IMR-90 (cell line): ENCODE measurements around the gene ZBTB40. TPM values are rescaled to one million over a fixed set of nuclear protein-coding genes. Genes with fewer than 3 reads are reported as not detected.

Experiments
- ATAC-seq: fragments of 200-7000 bp; cut with Tn5 transposase; 2 replicates; pipeline ENCODE4 v1.9.1; 2020; ENCODE audit warnings: low read depth, mild to moderate bottlenecking, moderate library complexity
- BruUV-seq: library from RNA; stranded (reverse); fragments of 400-500 nt; replicated peaks from 2 replicates; lab custom pipeline; 2021; lab: Mats Ljungman, UMichigan
- CTCF ChIA-PET: fragments of 300-600 bp; formaldehyde crosslinking; extraction: SDS; loops from one replicate; lab custom pipeline; 2021; ENCODE audit warnings: antibody characterized with exemption; lab: Yijun Ruan, JAX
- POLR2A ChIA-PET: fragments of 300-600 bp; sonication (Branson Sonifier 250); formaldehyde crosslinking; loops from one replicate; lab custom pipeline; 2022; ENCODE audit warnings: antibody characterized with exemption; ENCODE audit not compliant: unreplicated experiment; lab: Charles Lee
- DNase-seq: peaks from one replicate; pipeline ENCODE4 v3.0.0; 2013
- H2AFZ ChIP-seq: replicated peaks from 2 replicates; pipeline ENCODE3; 2013; ENCODE audit warnings: low read length, mild to moderate bottlenecking; ENCODE audit not compliant: poor library complexity
- H2AK5ac ChIP-seq: 2 replicates; pipeline ENCODE4 v1.6.1; 2013; ENCODE audit warnings: low read depth, low read length, inconsistent platforms
- H2AK9ac ChIP-seq: replicated peaks from 2 replicates; pipeline ENCODE3; 2013; ENCODE audit warnings: mild to moderate bottlenecking, low read depth, low read length, moderate library complexity; ENCODE audit not compliant: poor library complexity
- H2BK120ac ChIP-seq: 2 replicates; pipeline ENCODE4 v1.6.1; 2013; ENCODE audit warnings: low read depth, low read length, inconsistent platforms
- H2BK15ac ChIP-seq: 3 replicates; pipeline ENCODE4 v1.6.1; 2013; ENCODE audit warnings: low read depth, low read length, inconsistent platforms
- H2BK20ac ChIP-seq: 2 replicates; pipeline ENCODE4 v1.6.1; 2013; ENCODE audit warnings: low read depth, mild to moderate bottlenecking, inconsistent platforms, low read length, moderate library complexity
- H2BK5ac ChIP-seq: 2 replicates; pipeline ENCODE4 v1.6.1; 2013; ENCODE audit warnings: mild to moderate bottlenecking, low read depth, low read length, inconsistent platforms; ENCODE audit not compliant: poor library complexity, severe bottlenecking
- H3K14ac ChIP-seq: replicated peaks from 2 replicates; pipeline ENCODE4 v1.6.1; 2013; ENCODE audit warnings: low read depth, low read length, inconsistent platforms
- H3K18ac ChIP-seq: 2 replicates; pipeline ENCODE4 v1.6.1; 2013; ENCODE audit warnings: low read depth, low read length, control low read depth
- H3K23ac ChIP-seq: 2 replicates; pipeline ENCODE4 v1.6.1; 2013; ENCODE audit warnings: low read depth, low read length, inconsistent platforms
- H3K27ac ChIP-seq: 2 replicates; pipeline ENCODE4 v1.5.1; 2013; ENCODE audit warnings: mild to moderate bottlenecking, control low read depth, low read length; ENCODE audit not compliant: insufficient read depth
- H3K27me3 ChIP-seq: 2 replicates; pipeline ENCODE4 v1.6.1; 2013; ENCODE audit warnings: low read length; ENCODE audit not compliant: control insufficient read depth, insufficient read depth
- H3K36me3 ChIP-seq: 2 replicates; pipeline ENCODE4 v1.6.1; 2013; ENCODE audit warnings: low read length, mixed read lengths; ENCODE audit not compliant: control insufficient read depth, insufficient read depth
- H3K4ac ChIP-seq: 2 replicates; pipeline ENCODE4 v1.6.1; 2013; ENCODE audit warnings: low read depth, low read length, inconsistent platforms
- H3K4me1 ChIP-seq: 2 replicates; pipeline ENCODE4 v1.6.1; 2013; ENCODE audit warnings: low read length, mixed read lengths; ENCODE audit not compliant: control insufficient read depth, insufficient read depth
- H3K4me2 ChIP-seq: 2 replicates; pipeline ENCODE4 v1.6.1; 2013; ENCODE audit warnings: low read depth, mild to moderate bottlenecking, control low read depth, low read length, moderate library complexity
- H3K4me3 ChIP-seq: 2 replicates; pipeline ENCODE4 v1.5.1; 2013; ENCODE audit warnings: low read depth, mild to moderate bottlenecking, control low read depth, low read length, moderate library complexity; ENCODE audit not compliant: insufficient read depth
- H3K56ac ChIP-seq: 2 replicates; pipeline ENCODE4 v1.6.1; 2013; ENCODE audit warnings: low read length, inconsistent platforms; ENCODE audit not compliant: insufficient read depth; ENCODE audit errors: extremely low read depth
- H3K79me1 ChIP-seq, 2 experiments: 2 replicates each; pipeline ENCODE4 v1.6.1; 2013; ENCODE audit warnings: low read length in 2 of 2, inconsistent platforms in 1 of 2, low read depth in 1 of 2
- H3K9ac ChIP-seq: 2 replicates; pipeline ENCODE4 v1.6.1; 2013; ENCODE audit warnings: low read depth, low read length, control low read depth
- H3K9me1 ChIP-seq: 2 replicates; pipeline ENCODE4 v1.6.1; 2013; ENCODE audit warnings: low read length, inconsistent platforms; ENCODE audit not compliant: insufficient read depth
- H3K9me3 ChIP-seq: 2 replicates; pipeline ENCODE4 v1.6.1; 2013; ENCODE audit warnings: low read length; ENCODE audit not compliant: control insufficient read depth, insufficient read depth
- H4K20me1 ChIP-seq: 2 replicates; pipeline ENCODE4 v1.6.1; 2013; ENCODE audit warnings: low read length, inconsistent platforms; ENCODE audit not compliant: insufficient read depth
- H4K5ac ChIP-seq: 2 replicates; pipeline ENCODE4 v1.6.1; 2013; ENCODE audit warnings: mild to moderate bottlenecking, low read depth, low read length, control low read depth
- H4K8ac ChIP-seq, 2 experiments: 2 replicates each; pipeline ENCODE4 v1.6.1; 2013; ENCODE audit warnings: low read depth in 2 of 2, low read length in 2 of 2, control low read depth in 1 of 2, inconsistent platforms in 1 of 2
- H4K91ac ChIP-seq: 2 replicates; pipeline ENCODE4 v1.6.1; 2013; ENCODE audit warnings: low read depth, low read length, inconsistent platforms; ENCODE audit not compliant: insufficient read depth
- BHLHE40 ChIP-seq: fragments of 150-350 bp; IDR thresholded peaks from 2 replicates; pipeline ENCODE4 v1.6.1; 2016; ENCODE audit warnings: mild to moderate bottlenecking, low read depth, low read length
- CEBPB ChIP-seq: IDR thresholded peaks from 2 replicates; pipeline ENCODE4 v1.6.1; 2012; ENCODE audit warnings: low read depth, low read length, improper control_type of control experiment
- CHD1 ChIP-seq: IDR thresholded peaks from 2 replicates; pipeline ENCODE4 v1.6.1; 2012; ENCODE audit warnings: low read depth, low read length, improper control_type of control experiment
- FOS ChIP-seq: fragments of 150-350 bp; IDR thresholded peaks from 2 replicates; pipeline ENCODE4 v1.6.1; 2016; ENCODE audit warnings: low read depth, low read length
- MAFK ChIP-seq: IDR thresholded peaks from 2 replicates; pipeline ENCODE4 v1.6.1; 2012; ENCODE audit warnings: low read depth, low read length, improper control_type of control experiment
- MAZ ChIP-seq: IDR thresholded peaks from 2 replicates; pipeline ENCODE4 v1.6.1; 2012; ENCODE audit warnings: low read depth, mild to moderate bottlenecking, low read length, improper control_type of control experiment, moderate library complexity, borderline replicate concordance
- MXI1 ChIP-seq: IDR thresholded peaks from 2 replicates; pipeline ENCODE4 v1.6.1; 2012; ENCODE audit warnings: low read depth, mild to moderate bottlenecking, low read length, moderate library complexity, borderline replicate concordance
- NFE2L2 ChIP-seq: fragments of 150-350 bp; IDR thresholded peaks from 2 replicates; pipeline ENCODE4 v1.6.1; 2016; ENCODE audit warnings: low read depth, mild to moderate bottlenecking, low read length
- POLR2A ChIP-seq: IDR thresholded peaks from 2 replicates; pipeline ENCODE4 v1.6.1; 2012; ENCODE audit warnings: mild to moderate bottlenecking, low read depth, low read length
- RAD21 ChIP-seq: IDR thresholded peaks from 2 replicates; pipeline ENCODE4 v1.6.1; 2012; ENCODE audit warnings: low read length, improper control_type of control experiment
- RCOR1 ChIP-seq: IDR thresholded peaks from 2 replicates; pipeline ENCODE4 v1.6.1; 2012; ENCODE audit warnings: mild to moderate bottlenecking, low read length, improper control_type of control experiment; ENCODE audit not compliant: insufficient replicate concordance
- RFX5 ChIP-seq: IDR thresholded peaks from 2 replicates; pipeline ENCODE4 v1.8.0; 2012; ENCODE audit warnings: low read depth, mild to moderate bottlenecking, low read length, moderate library complexity
- SMC3 ChIP-seq: fragments of 150-350 bp; IDR thresholded peaks from 2 replicates; pipeline ENCODE4 v1.6.1; 2016; ENCODE audit warnings: low read depth, mild to moderate bottlenecking, antibody characterized with exemption, low read length, moderate library complexity
- WGBS, 2 experiments: methylation state at CpG; one replicate each; pipeline versions ENCODE4 v1.1.5 to v1.1.7; 2013; ENCODE audit warnings: missing lambda C conversion rate in 2 of 2; ENCODE audit not compliant: insufficient read length in 1 of 2; ENCODE audit errors: extremely low coverage in 2 of 2; 5-methylcytosine and 5-hydroxymethylcytosine counted together
- dilution Hi-C: fragments of 300-500 bp; cut with HindIII; formaldehyde crosslinking; loops from one replicate; pipeline ENCODE4 v1.14.3; 2018; ENCODE audit warnings: low sequenced_read_pairs; ENCODE audit not compliant: unreplicated experiment
- in situ Hi-C: fragments of 300-500 bp; cut with MboI; formaldehyde crosslinking; loops from 3 replicates; pipeline ENCODE4 v1.14.3; 2019; ENCODE audit warnings: low sequenced_read_pairs, inconsistent platforms, mixed read lengths
- intact Hi-C: fragments of 100-400 bp; cut with micrococcal nuclease; formaldehyde crosslinking; loops from 2 replicates; pipeline ENCODE4 v1.10.0; 2022
- polyA plus RNA-seq, 3 experiments: library from polyadenylated mRNA; depleted of rRNA; stranded (reverse); fragments of >200 nt; gene quantifications; 2 replicates each; pipeline ENCODE4 v1.2.3, GENCODE V29; 2012; ENCODE audit warnings: low replicate concordance in 1 of 3
- total RNA-seq: library from RNA; depleted of rRNA; stranded (reverse); fragments of >200 nt; gene quantifications from 2 replicates; pipeline ENCODE4 v1.2.3, GENCODE V29; 2012
- TF ChIP-seq, protein P1 (sequence below): fragments of 150-350 bp; IDR thresholded peaks from 2 replicates; pipeline ENCODE4 v1.6.1; 2016; ENCODE audit warnings: low read depth, mild to moderate bottlenecking, low read length, moderate library complexity, borderline replicate concordance
- TF ChIP-seq, protein P2 (sequence below): fragments of 150-350 bp; IDR thresholded peaks from 2 replicates; pipeline ENCODE4 v1.6.1; 2017; ENCODE audit warnings: mild to moderate bottlenecking, antibody characterized with exemption, low read length, low read depth
- TF ChIP-seq, protein P3 (sequence below): conservative IDR thresholded peaks from 2 replicates; pipeline ENCODE4 v1.5.1; 2012; ENCODE audit warnings: mild to moderate bottlenecking, low read depth, low read length, improper control_type of control experiment

Gene ZBTB40
- total and polyA plus RNA-seq, 2 of the 4 experiments (the other 2 are of a cell fraction): 6.0 to 9.7 TPM

DNA sequence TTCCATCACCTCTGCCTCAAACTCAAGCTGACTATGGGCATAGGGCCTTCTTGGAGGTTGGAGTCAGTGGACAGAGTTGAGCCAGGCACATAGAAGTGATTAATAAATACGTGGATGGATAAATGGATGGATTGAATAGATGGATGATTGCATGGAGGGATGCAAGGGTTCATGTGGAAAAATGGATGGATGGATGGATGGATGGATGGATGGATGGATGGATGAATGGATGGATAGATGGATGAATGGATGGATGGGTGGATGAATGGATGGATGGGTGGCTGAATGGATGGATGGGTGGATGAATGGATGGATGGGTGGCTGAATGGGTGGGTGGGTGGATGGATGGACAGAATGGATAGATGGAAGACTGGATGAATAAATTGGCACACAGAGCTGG lies 40.1 kb upstream of the ZBTB40 start:
- Histone ChIP-seq H3K18ac (no peak overlapping the region), H4K20me1 (no peaks in the 10 kb centered on the region; the same call in 1 of the 2 replicates), H2AK9ac (no peak overlapping the region), H3K4me3 (no peak overlapping the region), H2BK120ac (no peak overlapping the region), H3K36me3 (no peaks in the 10 kb centered on the region), H3K23ac (no peak overlapping the region), H2BK5ac (no peak overlapping the region), H3K4me1 (peaks cover 16% of the 10 kb centered on the region; the same call in 1 of the 2 replicates), H4K8ac (no peak overlapping the region), H3K4ac (no peak overlapping the region), H3K56ac (no peak overlapping the region), H2AK5ac (no peak overlapping the region), H3K9me1 (0 out of 2 replicates have a peak, but pooled peaks cover 2% of the 10 kb centered on the region), H3K4me2 (no peak overlapping the region), H3K79me1 (no peaks in the 10 kb centered on the region), H3K9me3 (peaks cover 3% of the 10 kb centered on the region; the same call in 1 of the 2 replicates), H2AFZ (no peak overlapping the region), H2BK15ac (no peak overlapping the region), H2BK20ac (no peak overlapping the region), H3K27me3 (peaks cover 29% of the 10 kb centered on the region), H4K91ac (no peak overlapping the region), H4K5ac (no peak overlapping the region), H3K27ac (no peak overlapping the region), H3K14ac (no peak overlapping the region), H3K9ac (no peak overlapping the region)
- ChIA-PET POLR2A (no interaction called here), CTCF (no interaction called here)
- BruUV-seq: no TSS peak
- DNase-seq (no peak), ATAC-seq (no peak)
- dilution Hi-C loops (no loop called here), intact Hi-C loops (loop anchor here (10.0 kb wide), 1 partner anchor 387 kb away; no protein-coding TSS in a partner anchor), in situ Hi-C loops (no loop called here)
- TF ChIP-seq FOS (no peak), POLR2A (no peak), MAFK (no peak), MAZ (no peak), CEBPB (no peak), SMC3 (no peak), RAD21 (no peak), NFE2L2 (no peak), RFX5 (no peak), CHD1 (no peak), MXI1 (no peak), RCOR1 (no peak), BHLHE40 (no peak)
- TF ChIP-seq, protein P1, sequence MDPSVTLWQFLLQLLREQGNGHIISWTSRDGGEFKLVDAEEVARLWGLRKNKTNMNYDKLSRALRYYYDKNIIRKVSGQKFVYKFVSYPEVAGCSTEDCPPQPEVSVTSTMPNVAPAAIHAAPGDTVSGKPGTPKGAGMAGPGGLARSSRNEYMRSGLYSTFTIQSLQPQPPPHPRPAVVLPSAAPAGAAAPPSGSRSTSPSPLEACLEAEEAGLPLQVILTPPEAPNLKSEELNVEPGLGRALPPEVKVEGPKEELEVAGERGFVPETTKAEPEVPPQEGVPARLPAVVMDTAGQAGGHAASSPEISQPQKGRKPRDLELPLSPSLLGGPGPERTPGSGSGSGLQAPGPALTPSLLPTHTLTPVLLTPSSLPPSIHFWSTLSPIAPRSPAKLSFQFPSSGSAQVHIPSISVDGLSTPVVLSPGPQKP: no peak
- TF ChIP-seq, protein P2, sequence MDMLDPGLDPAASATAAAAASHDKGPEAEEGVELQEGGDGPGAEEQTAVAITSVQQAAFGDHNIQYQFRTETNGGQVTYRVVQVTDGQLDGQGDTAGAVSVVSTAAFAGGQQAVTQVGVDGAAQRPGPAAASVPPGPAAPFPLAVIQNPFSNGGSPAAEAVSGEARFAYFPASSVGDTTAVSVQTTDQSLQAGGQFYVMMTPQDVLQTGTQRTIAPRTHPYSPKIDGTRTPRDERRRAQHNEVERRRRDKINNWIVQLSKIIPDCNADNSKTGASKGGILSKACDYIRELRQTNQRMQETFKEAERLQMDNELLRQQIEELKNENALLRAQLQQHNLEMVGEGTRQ: no peak
- TF ChIP-seq, protein P3, sequence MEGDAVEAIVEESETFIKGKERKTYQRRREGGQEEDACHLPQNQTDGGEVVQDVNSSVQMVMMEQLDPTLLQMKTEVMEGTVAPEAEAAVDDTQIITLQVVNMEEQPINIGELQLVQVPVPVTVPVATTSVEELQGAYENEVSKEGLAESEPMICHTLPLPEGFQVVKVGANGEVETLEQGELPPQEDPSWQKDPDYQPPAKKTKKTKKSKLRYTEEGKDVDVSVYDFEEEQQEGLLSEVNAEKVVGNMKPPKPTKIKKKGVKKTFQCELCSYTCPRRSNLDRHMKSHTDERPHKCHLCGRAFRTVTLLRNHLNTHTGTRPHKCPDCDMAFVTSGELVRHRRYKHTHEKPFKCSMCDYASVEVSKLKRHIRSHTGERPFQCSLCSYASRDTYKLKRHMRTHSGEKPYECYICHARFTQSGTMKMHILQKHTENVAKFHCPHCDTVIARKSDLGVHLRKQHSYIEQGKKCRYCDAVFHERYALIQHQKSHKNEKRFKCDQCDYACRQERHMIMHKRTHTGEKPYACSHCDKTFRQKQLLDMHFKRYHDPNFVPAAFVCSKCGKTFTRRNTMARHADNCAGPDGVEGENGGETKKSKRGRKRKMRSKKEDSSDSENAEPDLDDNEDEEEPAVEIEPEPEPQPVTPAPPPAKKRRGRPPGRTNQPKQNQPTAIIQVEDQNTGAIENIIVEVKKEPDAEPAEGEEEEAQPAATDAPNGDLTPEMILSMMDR: no peak
- 80 to 100% methylated on average over 1 of the region's 1 CpG for WGBS, 2 experiments
